GM12864 (cell line): Measurements from ENCODE around the gene ADIPOR2.

ENCODE experiments used
- DNase-seq: peaks from one replicate; pipeline ENCODE4 v3.0.0-alpha.2; 2011; ENCODE audit warnings: low read depth
- H3K4me3 ChIP-seq: 2 replicates; pipeline ENCODE4 v1.5.1; 2011; ENCODE audit warnings: mild to moderate bottlenecking, low read depth, low read length, control low read depth
- TF ChIP-seq, protein P1 (sequence below): IDR thresholded peaks from 2 replicates; pipeline ENCODE4 v1.5.1; 2011; ENCODE audit warnings: low read depth, mild to moderate bottlenecking, moderate library complexity, low read length, control low read depth, inconsistent platforms; ENCODE audit errors: missing control alignments

The ADIPOR2 gene

DNA sequence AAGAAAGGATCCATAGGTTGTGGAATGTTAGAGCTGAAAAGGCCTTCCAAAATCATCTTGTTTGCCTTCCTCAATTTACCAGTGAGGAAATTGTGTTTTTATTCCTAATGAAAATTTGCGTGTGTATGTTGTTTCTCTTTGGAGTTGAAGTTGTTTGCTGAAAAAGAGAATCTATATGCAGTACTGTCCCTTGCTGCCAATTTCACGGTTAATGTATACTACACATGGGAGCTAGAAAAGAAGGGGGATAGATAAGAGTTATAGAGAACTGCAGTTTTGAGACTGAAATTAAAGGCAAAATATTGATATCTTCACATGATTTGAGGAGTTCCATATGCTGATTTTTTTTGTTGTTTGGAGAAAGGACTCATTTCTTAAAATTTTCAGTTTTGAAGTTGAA is 67.5 kb downstream of the ADIPOR2 start:
- H3K4me3 ChIP-seq, result no peak overlapping the region
- DNase-seq, result no peak
- TF ChIP-seq, protein P1, sequence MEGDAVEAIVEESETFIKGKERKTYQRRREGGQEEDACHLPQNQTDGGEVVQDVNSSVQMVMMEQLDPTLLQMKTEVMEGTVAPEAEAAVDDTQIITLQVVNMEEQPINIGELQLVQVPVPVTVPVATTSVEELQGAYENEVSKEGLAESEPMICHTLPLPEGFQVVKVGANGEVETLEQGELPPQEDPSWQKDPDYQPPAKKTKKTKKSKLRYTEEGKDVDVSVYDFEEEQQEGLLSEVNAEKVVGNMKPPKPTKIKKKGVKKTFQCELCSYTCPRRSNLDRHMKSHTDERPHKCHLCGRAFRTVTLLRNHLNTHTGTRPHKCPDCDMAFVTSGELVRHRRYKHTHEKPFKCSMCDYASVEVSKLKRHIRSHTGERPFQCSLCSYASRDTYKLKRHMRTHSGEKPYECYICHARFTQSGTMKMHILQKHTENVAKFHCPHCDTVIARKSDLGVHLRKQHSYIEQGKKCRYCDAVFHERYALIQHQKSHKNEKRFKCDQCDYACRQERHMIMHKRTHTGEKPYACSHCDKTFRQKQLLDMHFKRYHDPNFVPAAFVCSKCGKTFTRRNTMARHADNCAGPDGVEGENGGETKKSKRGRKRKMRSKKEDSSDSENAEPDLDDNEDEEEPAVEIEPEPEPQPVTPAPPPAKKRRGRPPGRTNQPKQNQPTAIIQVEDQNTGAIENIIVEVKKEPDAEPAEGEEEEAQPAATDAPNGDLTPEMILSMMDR, result no peak

GRCh38 chr12:1758887-1759286 is 68.0 kb downstream of the ADIPOR2 start:
- TF ChIP-seq, protein P1, result no peak
- H3K4me3 ChIP-seq, result no peak overlapping the region
- DNase-seq, result no peak

- TF ChIP-seq, protein P1, result no peak
- no peak for DNase-seq
Measured at GRCh38 chr12:1760566-1761382, 69.9 kb downstream of the ADIPOR2 start.

DNA sequence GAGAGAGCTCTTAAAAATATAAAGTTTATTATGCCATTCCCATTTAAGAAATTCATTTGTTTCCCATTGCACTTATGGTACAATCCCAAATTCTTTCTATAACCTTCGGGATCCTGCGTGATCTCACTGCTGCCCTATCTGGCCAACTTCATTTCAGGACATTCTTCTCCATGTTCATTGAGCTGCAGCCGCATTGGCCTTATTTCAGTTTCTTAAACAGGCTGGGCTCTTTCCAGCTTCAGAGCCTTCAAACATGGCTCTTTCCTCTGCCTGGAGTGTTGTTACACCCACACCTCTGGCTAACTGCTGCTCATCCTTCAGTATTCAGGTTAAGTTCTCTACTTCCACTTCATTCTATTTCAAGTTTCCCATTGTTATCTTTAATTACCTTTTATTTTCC is 71.0 kb downstream of the ADIPOR2 start:
- no peak overlapping the region for H3K4me3 ChIP-seq
- TF ChIP-seq, protein P1, result no peak
- no peak for DNase-seq

More at GRCh38 chr12:1760566-1761382, 69.9 kb downstream of the ADIPOR2 start:
- H3K4me3 ChIP-seq, result no peak overlapping the region

- DNase-seq, result no peak
- TF ChIP-seq, protein P1, result no peak
- no peak overlapping the region for H3K4me3 ChIP-seq
Measured at GRCh38 chr12:1763153-1763552, 72.3 kb downstream of the ADIPOR2 start.

- TF ChIP-seq, protein P1, result no peak
- no peak overlapping the region for H3K4me3 ChIP-seq
- DNase-seq, result no peak
Measured at GRCh38 chr12:1766110-1766509, 75.2 kb downstream of the ADIPOR2 start.
